Measurements from ENCODE around the gene EVA1C.

Gene EVA1C

DNA sequence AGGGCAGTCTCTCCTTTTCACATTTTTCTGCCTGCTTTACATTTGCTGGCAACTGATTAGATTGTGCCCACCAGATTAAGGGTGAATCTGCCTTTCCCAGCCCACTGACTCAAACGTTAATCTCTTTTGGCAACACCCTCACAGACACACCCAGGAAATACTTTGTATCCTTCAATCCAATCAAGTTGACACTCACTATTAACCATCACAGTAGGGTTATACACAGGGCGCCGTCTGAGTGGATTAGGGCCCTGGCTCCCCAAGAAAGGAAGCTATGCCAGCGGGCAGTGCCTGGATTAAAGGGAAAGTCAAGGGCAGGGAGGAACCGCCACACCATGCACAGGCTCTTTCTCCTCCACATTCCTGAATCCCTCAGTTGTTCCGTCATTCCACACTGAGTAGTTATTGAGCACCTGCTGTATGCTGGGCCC is 56.2 kb downstream of the EVA1C start:
- H3K27ac ChIP-seq (ENCODE audit: low read depth, low read length), result no peak overlapping the region

GRCh38 chr21:32469628-32470027 is 57.1 kb downstream of the EVA1C start:
- no peak overlapping the region for H3K27ac ChIP-seq (ENCODE audit: low read depth, low read length)
- H3K4me3 ChIP-seq (ENCODE audit: low read length), result no peak overlapping the region
- peaks cover 6% of the 10 kb centered on the region; the same call in 1 of the 2 replicates for H3K4me1 ChIP-seq (ENCODE audit: insufficient read depth, low read length)
- H3K9me3 ChIP-seq (ENCODE audit: insufficient read depth, low read depth, low read length), result no peaks in the 10 kb centered on the region
- no peaks in the 10 kb centered on the region for H3K27me3 ChIP-seq (ENCODE audit: insufficient read depth, low read length)
- H3K36me3 ChIP-seq (ENCODE audit: insufficient read depth, low read length), result no peaks in the 10 kb centered on the region
- H3K9ac ChIP-seq (ENCODE audit: low read depth, low read length), result no peak overlapping the region
- 88% methylated on average over 5 of the region's 5 CpGs for WGBS

More for the DNA sequence above, 56.2 kb downstream of the EVA1C start:
- H3K36me3 ChIP-seq (ENCODE audit: insufficient read depth, low read length), result no peaks in the 10 kb centered on the region
- no peaks in the 10 kb centered on the region for H3K9me3 ChIP-seq (ENCODE audit: insufficient read depth, low read depth, low read length)
- WGBS, result 83% methylated on average over 6 of the region's 6 CpGs
- H3K4me1 ChIP-seq (ENCODE audit: insufficient read depth, low read length), result peaks cover 6% of the 10 kb centered on the region
- H3K27me3 ChIP-seq (ENCODE audit: insufficient read depth, low read length), result no peaks in the 10 kb centered on the region
- H3K4me3 ChIP-seq (ENCODE audit: low read length), result no peak overlapping the region
- H3K9ac ChIP-seq (ENCODE audit: low read depth, low read length), result no peak overlapping the region

GRCh38 chr21:32470206-32470605 is 57.7 kb downstream of the EVA1C start:
- Histone ChIP-seq H3K9me3 (ENCODE audit: insufficient read depth, low read depth, low read length) (no peaks in the 10 kb centered on the region), H3K27me3 (ENCODE audit: insufficient read depth, low read length) (no peaks in the 10 kb centered on the region), H3K4me3 (ENCODE audit: low read length) (no peak overlapping the region), H3K27ac (ENCODE audit: low read depth, low read length) (no peak overlapping the region), H3K4me1 (ENCODE audit: insufficient read depth, low read length) (peaks cover 6% of the 10 kb centered on the region; the same call in 1 of the 2 replicates), H3K36me3 (ENCODE audit: insufficient read depth, low read length) (no peaks in the 10 kb centered on the region), H3K9ac (ENCODE audit: low read depth, low read length) (no peak overlapping the region)
- 89% methylated on average over 9 of the region's 9 CpGs for WGBS

GRCh38 chr21:32472890-32473765 is 60.6 kb downstream of the EVA1C start:
- no peak overlapping the region for H3K4me3 ChIP-seq (ENCODE audit: low read length)
- 94% methylated on average over 17 of the region's 17 CpGs for WGBS

GRCh38 chr21:32474179-32475059 is 61.9 kb downstream of the EVA1C start:
- Histone ChIP-seq H3K4me3 (ENCODE audit: low read length) (no peak overlapping the region), H3K27ac (ENCODE audit: low read depth, low read length) (no peak overlapping the region), H3K36me3 (ENCODE audit: insufficient read depth, low read length) (no peaks in the 10 kb centered on the region), H3K9ac (ENCODE audit: low read depth, low read length) (no peak overlapping the region), H3K9me3 (ENCODE audit: insufficient read depth, low read depth, low read length) (no peaks in the 10 kb centered on the region), H3K27me3 (ENCODE audit: insufficient read depth, low read length) (no peaks in the 10 kb centered on the region), H3K4me1 (ENCODE audit: insufficient read depth, low read length) (no peaks in the 10 kb centered on the region)
- WGBS, result 93% methylated on average over 15 of the region's 15 CpGs

More at GRCh38 chr21:32472890-32473765, 60.6 kb downstream of the EVA1C start:
- H3K27me3 ChIP-seq (ENCODE audit: insufficient read depth, low read length), result no peaks in the 10 kb centered on the region
- H3K9me3 ChIP-seq (ENCODE audit: insufficient read depth, low read depth, low read length), result no peaks in the 10 kb centered on the region
- no peaks in the 10 kb centered on the region for H3K4me1 ChIP-seq (ENCODE audit: insufficient read depth, low read length)
- H3K36me3 ChIP-seq (ENCODE audit: insufficient read depth, low read length), result no peaks in the 10 kb centered on the region
- no peak overlapping the region for H3K27ac ChIP-seq (ENCODE audit: low read depth, low read length)
- H3K9ac ChIP-seq (ENCODE audit: low read depth, low read length), result no peak overlapping the region

DNA sequence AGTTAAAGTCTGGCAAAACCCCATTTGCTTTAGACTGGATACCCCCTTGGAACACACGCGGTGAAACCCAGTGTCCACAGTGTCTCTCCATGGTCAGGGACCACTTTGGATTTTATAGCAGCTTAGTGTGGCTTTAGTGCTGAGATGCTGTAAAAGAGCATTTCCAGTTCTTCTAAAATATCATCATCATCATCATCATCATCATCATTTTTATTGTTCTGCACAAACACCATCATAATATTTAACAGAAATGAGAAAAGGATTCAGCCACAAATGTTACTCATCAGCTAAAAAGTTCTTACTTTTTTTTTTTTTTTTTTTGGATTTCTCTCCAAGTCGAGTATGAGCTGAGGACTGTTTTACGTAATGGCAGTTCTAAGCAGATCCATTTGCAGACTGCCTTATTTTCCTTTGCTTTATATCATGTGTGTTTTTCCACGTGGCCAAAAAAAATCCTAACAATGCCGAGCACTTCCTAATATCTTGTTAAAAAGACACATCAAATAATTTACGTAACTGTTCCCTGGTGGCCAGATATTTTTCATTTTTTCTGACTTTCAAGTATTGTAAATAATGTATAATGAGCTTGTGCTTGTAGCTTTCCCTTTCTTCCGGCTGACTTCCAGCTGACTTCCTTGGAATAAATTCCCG is 62.8 kb downstream of the EVA1C start:
- 94% methylated on average over 9 of the region's 9 CpGs for WGBS
- Histone ChIP-seq H3K4me1 (ENCODE audit: insufficient read depth, low read length) (no peaks in the 10 kb centered on the region), H3K4me3 (ENCODE audit: low read length) (no peak overlapping the region), H3K27ac (ENCODE audit: low read depth, low read length) (no peak overlapping the region), H3K9ac (ENCODE audit: low read depth, low read length) (no peak overlapping the region), H3K9me3 (ENCODE audit: insufficient read depth, low read depth, low read length) (no peaks in the 10 kb centered on the region), H3K27me3 (ENCODE audit: insufficient read depth, low read length) (no peaks in the 10 kb centered on the region), H3K36me3 (ENCODE audit: insufficient read depth, low read length) (no peaks in the 10 kb centered on the region)

GRCh38 chr21:32476661-32477423 is 64.3 kb downstream of the EVA1C start:
- 92% methylated on average over 13 of the region's 13 CpGs for WGBS
- Histone ChIP-seq H3K9me3 (ENCODE audit: insufficient read depth, low read depth, low read length) (no peaks in the 10 kb centered on the region), H3K9ac (ENCODE audit: low read depth, low read length) (no peak overlapping the region), H3K4me1 (ENCODE audit: insufficient read depth, low read length) (peaks cover 5% of the 10 kb centered on the region), H3K36me3 (ENCODE audit: insufficient read depth, low read length) (no peaks in the 10 kb centered on the region), H3K27ac (ENCODE audit: low read depth, low read length) (no peak overlapping the region), H3K27me3 (ENCODE audit: insufficient read depth, low read length) (no peaks in the 10 kb centered on the region), H3K4me3 (ENCODE audit: low read length) (no peak overlapping the region)

DNA sequence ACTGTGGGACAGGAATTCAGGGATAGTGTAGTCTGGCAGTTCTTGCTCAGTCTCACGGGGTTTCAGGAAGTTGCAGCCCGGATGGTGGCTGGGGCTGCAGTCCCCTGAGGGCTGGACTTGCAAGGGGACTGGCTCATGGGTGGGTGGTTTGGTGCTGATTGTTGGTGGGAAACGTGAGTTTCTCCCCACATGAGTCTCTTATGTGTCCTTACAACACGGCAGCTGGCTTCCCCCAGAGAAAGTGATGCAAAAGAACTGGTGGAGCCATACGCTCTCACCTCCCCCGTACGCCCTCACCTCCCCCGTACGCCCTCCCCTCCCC is 64.9 kb downstream of the EVA1C start:
- H3K27ac ChIP-seq (ENCODE audit: low read depth, low read length), result no peak overlapping the region
- WGBS, result 84% methylated on average over 4 of the region's 9 CpGs
- H3K27me3 ChIP-seq (ENCODE audit: insufficient read depth, low read length), result no peaks in the 10 kb centered on the region
- H3K9ac ChIP-seq (ENCODE audit: low read depth, low read length), result no peak overlapping the region
- H3K36me3 ChIP-seq (ENCODE audit: insufficient read depth, low read length), result no peaks in the 10 kb centered on the region
- peaks cover 9% of the 10 kb centered on the region for H3K4me1 ChIP-seq (ENCODE audit: insufficient read depth, low read length)
- no peak overlapping the region for H3K4me3 ChIP-seq (ENCODE audit: low read length)
- no peaks in the 10 kb centered on the region for H3K9me3 ChIP-seq (ENCODE audit: insufficient read depth, low read depth, low read length)

- H3K9ac ChIP-seq (ENCODE audit: low read depth, low read length), result no peak overlapping the region
- no peak overlapping the region for H3K27ac ChIP-seq (ENCODE audit: low read depth, low read length)
- H3K4me3 ChIP-seq (ENCODE audit: low read length), result no peak overlapping the region
- H3K9me3 ChIP-seq (ENCODE audit: insufficient read depth, low read depth, low read length), result no peaks in the 10 kb centered on the region
- no peaks in the 10 kb centered on the region for H3K36me3 ChIP-seq (ENCODE audit: insufficient read depth, low read length)
- H3K4me1 ChIP-seq (ENCODE audit: insufficient read depth, low read length), result peaks cover 9% of the 10 kb centered on the region
- no peaks in the 10 kb centered on the region for H3K27me3 ChIP-seq (ENCODE audit: insufficient read depth, low read length)
- 84% methylated on average over 9 of the region's 9 CpGs for WGBS
Observed at GRCh38 chr21:32481875-32482408, 69.4 kb downstream of the EVA1C start.

- H3K27me3 ChIP-seq (ENCODE audit: insufficient read depth, low read length), result no peaks in the 10 kb centered on the region
- H3K27ac ChIP-seq (ENCODE audit: low read depth, low read length), result no peak overlapping the region
- H3K9me3 ChIP-seq (ENCODE audit: insufficient read depth, low read depth, low read length), result no peaks in the 10 kb centered on the region
- WGBS, result 92% methylated on average over 11 of the region's 11 CpGs
- H3K4me3 ChIP-seq (ENCODE audit: low read length), result no peak overlapping the region
- no peak overlapping the region for H3K9ac ChIP-seq (ENCODE audit: low read depth, low read length)
- peaks cover 9% of the 10 kb centered on the region for H3K4me1 ChIP-seq (ENCODE audit: insufficient read depth, low read length)
- H3K36me3 ChIP-seq (ENCODE audit: insufficient read depth, low read length), result no peaks in the 10 kb centered on the region
Observed at GRCh38 chr21:32482565-32483292, 70.2 kb downstream of the EVA1C start.

All from HUES64 (cell line).